PFSK-1 (cell line): ENCODE results near the gene IGFL4.

Experiments used
- FOXP2 ChIP-seq: optimal IDR thresholded peaks from 2 replicates; pipeline ENCODE3; 2011; ENCODE audit warnings: borderline replicate concordance, control low read depth, inconsistent platforms; ENCODE audit not compliant: insufficient read depth; ENCODE audit errors: extremely low read length, extremely low read depth
- POLR2AphosphoS5 ChIP-seq: IDR thresholded peaks from 2 replicates; pipeline ENCODE4 v1.6.1; 2012; ENCODE audit warnings: low read depth, mild to moderate bottlenecking, control low read depth, low read length, moderate library complexity
- SIN3A ChIP-seq: IDR thresholded peaks from 2 replicates; pipeline ENCODE4 v1.6.1; 2012; ENCODE audit warnings: mild to moderate bottlenecking, low read length, moderate library complexity, borderline replicate concordance; ENCODE audit not compliant: insufficient read depth
- TAF1 ChIP-seq: IDR thresholded peaks from 2 replicates; pipeline ENCODE4 v1.6.1; 2012; ENCODE audit warnings: low read length, control low read depth, borderline replicate concordance; ENCODE audit not compliant: insufficient read depth
- TF ChIP-seq, protein P1 (sequence below), 2 experiments: IDR thresholded peaks; 2 replicates each; pipeline versions ENCODE4 v1.6.1 to v1.8.0; 2011 to 2012; ENCODE audit warnings: low read depth in 2 of 2, low read length in 2 of 2, control low read depth in 1 of 2, inconsistent platforms in 1 of 2, mild to moderate bottlenecking in 1 of 2, moderate library complexity in 1 of 2; ENCODE audit not compliant: insufficient read depth in 1 of 2

GRCh38 chr19:45999653-46000121 is 41.1 kb downstream of the IGFL4 start:
- TF ChIP-seq POLR2AphosphoS5 = no peak
- TF ChIP-seq TAF1 = no peak
- TF ChIP-seq, protein P1, sequence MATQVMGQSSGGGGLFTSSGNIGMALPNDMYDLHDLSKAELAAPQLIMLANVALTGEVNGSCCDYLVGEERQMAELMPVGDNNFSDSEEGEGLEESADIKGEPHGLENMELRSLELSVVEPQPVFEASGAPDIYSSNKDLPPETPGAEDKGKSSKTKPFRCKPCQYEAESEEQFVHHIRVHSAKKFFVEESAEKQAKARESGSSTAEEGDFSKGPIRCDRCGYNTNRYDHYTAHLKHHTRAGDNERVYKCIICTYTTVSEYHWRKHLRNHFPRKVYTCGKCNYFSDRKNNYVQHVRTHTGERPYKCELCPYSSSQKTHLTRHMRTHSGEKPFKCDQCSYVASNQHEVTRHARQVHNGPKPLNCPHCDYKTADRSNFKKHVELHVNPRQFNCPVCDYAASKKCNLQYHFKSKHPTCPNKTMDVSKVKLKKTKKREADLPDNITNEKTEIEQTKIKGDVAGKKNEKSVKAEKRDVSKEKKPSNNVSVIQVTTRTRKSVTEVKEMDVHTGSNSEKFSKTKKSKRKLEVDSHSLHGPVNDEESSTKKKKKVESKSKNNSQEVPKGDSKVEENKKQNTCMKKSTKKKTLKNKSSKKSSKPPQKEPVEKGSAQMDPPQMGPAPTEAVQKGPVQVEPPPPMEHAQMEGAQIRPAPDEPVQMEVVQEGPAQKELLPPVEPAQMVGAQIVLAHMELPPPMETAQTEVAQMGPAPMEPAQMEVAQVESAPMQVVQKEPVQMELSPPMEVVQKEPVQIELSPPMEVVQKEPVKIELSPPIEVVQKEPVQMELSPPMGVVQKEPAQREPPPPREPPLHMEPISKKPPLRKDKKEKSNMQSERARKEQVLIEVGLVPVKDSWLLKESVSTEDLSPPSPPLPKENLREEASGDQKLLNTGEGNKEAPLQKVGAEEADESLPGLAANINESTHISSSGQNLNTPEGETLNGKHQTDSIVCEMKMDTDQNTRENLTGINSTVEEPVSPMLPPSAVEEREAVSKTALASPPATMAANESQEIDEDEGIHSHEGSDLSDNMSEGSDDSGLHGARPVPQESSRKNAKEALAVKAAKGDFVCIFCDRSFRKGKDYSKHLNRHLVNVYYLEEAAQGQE (IDR thresholded peaks at IDR 0.05; ENCODE audit: insufficient read depth in 1 of 2, low read depth in 2 of 2, low read length in 2 of 2) = no peak
- no peak for TF ChIP-seq SIN3A
- TF ChIP-seq FOXP2 = no peak
